GM12865 (cell line): ENCODE data around the gene KLK6.

ENCODE experiments used
- DNase-seq: peaks from one replicate; pipeline ENCODE4 v3.0.0; 2010; ENCODE audit warnings: low read depth
- H3K4me3 ChIP-seq: 2 replicates; pipeline ENCODE4 v1.5.1; 2011; ENCODE audit warnings: mild to moderate bottlenecking, low read depth, low read length, control low read depth
- TF ChIP-seq, protein P1 (sequence below): IDR thresholded peaks from 2 replicates; pipeline ENCODE4 v1.5.1; 2011; ENCODE audit warnings: low read length, control low read depth, low read depth, inconsistent platforms; ENCODE audit not compliant: insufficient read depth; ENCODE audit errors: missing control alignments

Gene KLK6

DNA sequence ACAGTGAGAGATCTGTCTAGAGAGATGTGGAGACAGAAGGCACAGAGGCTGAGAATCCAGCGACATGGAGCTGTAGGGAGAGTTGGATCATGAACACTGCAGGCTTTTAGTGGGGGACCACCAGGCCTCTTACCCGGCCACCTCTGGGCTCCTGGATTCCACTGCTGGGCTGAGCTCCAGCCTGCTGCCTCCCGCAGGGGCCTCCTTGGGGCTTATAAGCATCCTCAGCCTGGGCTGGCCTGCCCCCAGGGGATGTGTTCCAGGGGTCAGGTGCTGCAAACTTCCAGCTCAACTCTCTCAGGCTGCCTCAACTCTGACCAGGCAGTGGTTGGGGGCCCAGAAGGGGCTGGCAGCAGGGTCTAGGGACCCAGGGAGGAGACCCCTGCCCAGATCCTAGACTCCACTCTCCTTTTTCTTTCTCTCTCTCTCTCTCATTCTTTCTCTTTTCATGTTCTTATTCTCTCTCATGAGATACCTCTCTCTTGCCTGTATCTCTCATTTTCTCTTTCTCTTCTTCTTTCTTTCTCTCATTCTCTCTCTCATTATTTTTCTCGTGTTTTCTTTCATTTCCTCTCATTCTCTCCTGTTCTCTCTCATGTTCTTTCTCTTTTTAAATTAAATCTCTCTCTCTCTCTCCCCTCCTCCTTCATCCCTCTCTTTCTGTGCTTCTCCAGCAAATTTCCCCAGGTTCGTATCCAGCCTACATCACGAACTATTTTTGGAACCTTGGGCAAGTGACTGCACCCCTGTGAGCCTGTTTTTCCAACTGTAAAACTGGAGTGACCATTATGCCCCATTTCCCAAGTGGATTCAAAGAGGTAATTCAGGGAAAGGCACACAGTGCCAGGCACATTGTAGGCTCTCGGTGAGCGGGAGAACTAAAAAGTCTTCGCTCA is 57.9 kb downstream of the KLK6 start, which contains the start of gene KLK4:
TSS of gene KLK4 (minus strand) at position 190 of the 896 bp plus-strand sequence. CDS start 657 bp downstream, outside the sequence.
- DNase-seq: no peak
- no peak within 1 kb of the TSS for H3K4me3 ChIP-seq
- TF ChIP-seq, protein P1, sequence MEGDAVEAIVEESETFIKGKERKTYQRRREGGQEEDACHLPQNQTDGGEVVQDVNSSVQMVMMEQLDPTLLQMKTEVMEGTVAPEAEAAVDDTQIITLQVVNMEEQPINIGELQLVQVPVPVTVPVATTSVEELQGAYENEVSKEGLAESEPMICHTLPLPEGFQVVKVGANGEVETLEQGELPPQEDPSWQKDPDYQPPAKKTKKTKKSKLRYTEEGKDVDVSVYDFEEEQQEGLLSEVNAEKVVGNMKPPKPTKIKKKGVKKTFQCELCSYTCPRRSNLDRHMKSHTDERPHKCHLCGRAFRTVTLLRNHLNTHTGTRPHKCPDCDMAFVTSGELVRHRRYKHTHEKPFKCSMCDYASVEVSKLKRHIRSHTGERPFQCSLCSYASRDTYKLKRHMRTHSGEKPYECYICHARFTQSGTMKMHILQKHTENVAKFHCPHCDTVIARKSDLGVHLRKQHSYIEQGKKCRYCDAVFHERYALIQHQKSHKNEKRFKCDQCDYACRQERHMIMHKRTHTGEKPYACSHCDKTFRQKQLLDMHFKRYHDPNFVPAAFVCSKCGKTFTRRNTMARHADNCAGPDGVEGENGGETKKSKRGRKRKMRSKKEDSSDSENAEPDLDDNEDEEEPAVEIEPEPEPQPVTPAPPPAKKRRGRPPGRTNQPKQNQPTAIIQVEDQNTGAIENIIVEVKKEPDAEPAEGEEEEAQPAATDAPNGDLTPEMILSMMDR: no peak

GRCh38 chr19:50910722-50911121 is 58.7 kb downstream of the KLK6 start:
- DNase-seq: no peak
- H3K4me3 ChIP-seq: no peak overlapping the region
- TF ChIP-seq, protein P1: no peak

- TF ChIP-seq, protein P1: no peak
- DNase-seq: peak; percentile 79
- no peak overlapping the region for H3K4me3 ChIP-seq
These were observed 59.9 kb downstream of the KLK6 start for GRCh38 chr19:50909240-50910070.
